ENCODE measurements around the gene COLEC11. TPM values are rescaled to one million over a fixed set of nuclear protein-coding genes. Genes with fewer than 3 reads are reported as not detected.
A peak's percentile ranks its signal among the peaks of the same experiment; 100 is the strongest.

COLEC11 gene
- not detected in 2 replicates for total RNA-seq (2014; rRNA removed; shearing (Covaris generic); ENCODE audit: low replicate concordance)

- Histone ChIP-seq H2AFZ (ENCODE audit: low read length) (no peak within 1 kb of the TSS), H3K9ac (ENCODE audit: low read length) (no peak within 1 kb of the TSS), H3K79me2 (ENCODE audit: low read length) (no peaks in the 10 kb centered on the region), H3K27ac (ENCODE audit: low read length) (no peak within 1 kb of the TSS), H3K4me1 (ENCODE audit: low read length) (no peaks in the 10 kb centered on the region), H3K9me2 (replicated peaks; ENCODE audit: insufficient read depth, low read length) (no peaks in the 10 kb centered on the region), H3K36me3 (ENCODE audit: insufficient read depth, low read length) (no peaks in the 10 kb centered on the region), H3K4me2 (ENCODE audit: low read depth, low read length, poor library complexity, severe bottlenecking) (no peak within 1 kb of the TSS), H3K9me3 (ENCODE audit: low read length) (no peaks in the 10 kb centered on the region), H3K27me3 (ENCODE audit: low read length) (no peaks in the 10 kb centered on the region), H3K4me3 (ENCODE audit: low read length) (no peak within 1 kb of the TSS), H4K20me1 (ENCODE audit: insufficient read depth, low read depth, low read length) (no peaks in the 10 kb centered on the region)
- DNase-seq: no peak
These were observed at the start of gene COLEC11 for GRCh38 chr2:3594493-3595281. COLEC11 (plus strand) TSS chr2:3595112; CDS start chr2:3604341, 9,229 bp downstream.

DNA sequence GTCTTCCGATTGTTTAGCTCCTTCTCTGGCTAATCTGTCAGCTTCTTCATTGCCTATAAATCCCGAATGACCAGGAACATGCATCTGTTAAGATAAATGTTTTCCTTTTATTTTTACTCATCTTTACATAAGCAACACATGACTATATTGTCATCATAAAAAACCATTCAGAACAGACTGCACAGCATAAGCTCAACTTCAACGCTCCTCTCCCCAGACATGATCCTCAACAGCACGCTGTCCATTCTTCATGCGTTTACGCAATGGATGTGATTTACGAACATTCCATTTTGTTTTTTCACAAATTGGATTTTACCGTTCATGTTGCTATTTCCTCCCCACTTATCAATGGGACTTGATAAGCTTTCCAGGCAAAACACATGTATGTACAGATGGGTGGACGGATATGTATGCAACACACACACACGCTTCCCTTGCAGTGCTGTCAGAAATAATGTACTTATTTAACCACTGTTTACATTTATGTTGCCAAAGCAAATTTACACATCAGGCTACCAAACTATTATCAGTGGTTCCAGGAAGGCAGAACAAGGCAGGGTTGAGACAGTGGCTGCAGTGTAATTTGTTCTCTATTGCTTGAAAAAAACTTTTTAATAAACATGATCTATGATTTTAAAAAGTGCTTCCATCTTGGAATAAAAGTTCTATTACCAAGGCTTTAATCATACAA lies 49.0 kb upstream of the COLEC11 start:
- no peak overlapping the region for H3K9ac ChIP-seq (ENCODE audit: low read length)
- no peaks in the 10 kb centered on the region for H4K20me1 ChIP-seq (ENCODE audit: insufficient read depth, low read depth, low read length)
- no peak overlapping the region for H3K4me3 ChIP-seq (ENCODE audit: low read length)
- H3K9me2 ChIP-seq (replicated peaks; ENCODE audit: insufficient read depth, low read length): no peaks in the 10 kb centered on the region
- no peak overlapping the region for H2AFZ ChIP-seq (ENCODE audit: low read length)
- no peaks in the 10 kb centered on the region for H3K9me3 ChIP-seq (ENCODE audit: low read length)
- H3K36me3 ChIP-seq (ENCODE audit: insufficient read depth, low read length): peaks cover 54% of the 10 kb centered on the region
- no peaks in the 10 kb centered on the region for H3K4me1 ChIP-seq (ENCODE audit: low read length)
- H3K27ac ChIP-seq (ENCODE audit: low read length): no peak overlapping the region
- no peak overlapping the region for H3K4me2 ChIP-seq (ENCODE audit: low read depth, low read length, poor library complexity, severe bottlenecking)
- DNase-seq: no peak
- H3K79me2 ChIP-seq (ENCODE audit: low read length): peaks cover 25% of the 10 kb centered on the region
- no peaks in the 10 kb centered on the region for H3K27me3 ChIP-seq (ENCODE audit: low read length)

GRCh38 chr2:3547915-3548314 lies 47.0 kb upstream of the COLEC11 start:
- H2AFZ ChIP-seq (ENCODE audit: low read length): no peak overlapping the region
- H3K27me3 ChIP-seq (ENCODE audit: low read length): no peaks in the 10 kb centered on the region
- no peak for DNase-seq
- H3K27ac ChIP-seq (ENCODE audit: low read length): no peak overlapping the region
- H3K4me3 ChIP-seq (ENCODE audit: low read length): no peak overlapping the region
- no peaks in the 10 kb centered on the region for H3K9me3 ChIP-seq (ENCODE audit: low read length)
- H4K20me1 ChIP-seq (ENCODE audit: insufficient read depth, low read depth, low read length): no peaks in the 10 kb centered on the region
- H3K36me3 ChIP-seq (ENCODE audit: insufficient read depth, low read length): peaks cover 54% of the 10 kb centered on the region
- H3K9me2 ChIP-seq (replicated peaks; ENCODE audit: insufficient read depth, low read length): no peaks in the 10 kb centered on the region
- H3K4me1 ChIP-seq (ENCODE audit: low read length): no peaks in the 10 kb centered on the region
- peaks cover 19% of the 10 kb centered on the region for H3K79me2 ChIP-seq (ENCODE audit: low read length)
- no peak overlapping the region for H3K9ac ChIP-seq (ENCODE audit: low read length)
- no peak overlapping the region for H3K4me2 ChIP-seq (ENCODE audit: low read depth, low read length, poor library complexity, severe bottlenecking)

DNA sequence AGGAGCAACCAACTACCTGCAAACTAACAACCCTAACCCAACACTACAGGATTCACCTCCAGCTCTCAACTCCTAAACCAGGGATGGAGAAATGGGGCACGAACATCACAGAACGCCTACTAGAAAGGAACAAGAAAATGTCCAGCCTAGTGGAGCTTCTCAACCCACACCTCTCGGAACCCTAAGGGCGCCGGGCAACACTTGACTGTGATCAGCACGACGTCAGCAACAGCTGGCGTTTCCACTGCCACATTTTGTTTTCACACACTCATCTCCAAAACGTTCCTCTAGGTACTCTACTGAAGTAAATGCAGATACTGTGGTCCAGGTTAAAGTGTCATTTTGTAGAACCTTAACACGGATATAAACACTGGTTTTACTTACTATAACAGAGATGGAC lies 41.0 kb upstream of the COLEC11 start:
- Histone ChIP-seq H4K20me1 (ENCODE audit: insufficient read depth, low read depth, low read length) (peaks cover 7% of the 10 kb centered on the region; the same call in 1 of the 2 replicates), H3K36me3 (ENCODE audit: insufficient read depth, low read length) (peaks cover 52% of the 10 kb centered on the region), H3K9me2 (replicated peaks; ENCODE audit: insufficient read depth, low read length) (no peaks in the 10 kb centered on the region)

DNA sequence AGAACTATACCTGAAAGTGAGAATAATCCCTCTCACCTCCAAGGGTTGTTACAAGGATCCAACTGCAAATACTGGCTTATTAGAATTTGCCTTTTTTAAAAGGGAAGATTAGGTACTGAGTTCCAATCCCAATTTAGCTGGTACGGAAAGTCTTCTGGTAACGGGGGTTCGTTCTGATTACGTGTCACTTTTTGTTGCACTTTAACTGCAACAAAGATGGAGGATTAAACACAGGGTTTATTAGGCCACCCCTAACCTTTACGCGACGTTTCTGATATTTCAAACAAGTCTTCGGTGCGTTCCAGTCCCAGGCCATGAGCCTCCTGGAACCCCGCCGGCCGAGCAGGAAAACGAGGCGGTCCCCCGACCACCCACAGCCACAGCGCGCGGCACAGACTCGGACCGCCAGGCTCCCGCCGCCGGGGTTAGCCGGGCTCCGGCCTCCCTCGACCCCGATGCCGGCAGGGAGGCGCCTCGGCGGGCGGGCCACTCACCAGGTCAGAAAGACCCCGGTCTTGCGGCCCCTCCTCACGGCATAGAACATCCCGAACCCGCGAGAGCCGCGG lies 37.2 kb upstream of the COLEC11 start:
- Histone ChIP-seq H2AFZ (ENCODE audit: low read length) (no peak overlapping the region), H3K4me3 (ENCODE audit: low read length) (peak overlapping the region; percentile 91), H3K9ac (ENCODE audit: low read length) (peak overlapping the region; percentile 94), H3K9me3 (ENCODE audit: low read length) (no peaks in the 10 kb centered on the region), H3K27me3 (ENCODE audit: low read length) (no peaks in the 10 kb centered on the region), H4K20me1 (ENCODE audit: insufficient read depth, low read depth, low read length) (peaks cover 7% of the 10 kb centered on the region; the same call in 1 of the 2 replicates), H3K4me1 (ENCODE audit: low read length) (peaks cover 23% of the 10 kb centered on the region), H3K27ac (ENCODE audit: low read length) (peak overlapping the region; percentile 50), H3K79me2 (ENCODE audit: low read length) (peaks cover 58% of the 10 kb centered on the region), H3K9me2 (replicated peaks; ENCODE audit: insufficient read depth, low read length) (no peaks in the 10 kb centered on the region), H3K4me2 (ENCODE audit: low read depth, low read length, poor library complexity, severe bottlenecking) (peak overlapping the region; percentile 100), H3K36me3 (ENCODE audit: insufficient read depth, low read length) (peaks cover 34% of the 10 kb centered on the region)
- DNase-seq: no peak

More for the DNA sequence above, 41.0 kb upstream of the COLEC11 start:
- H3K27me3 ChIP-seq (ENCODE audit: low read length): no peaks in the 10 kb centered on the region
- H3K4me2 ChIP-seq (ENCODE audit: low read depth, low read length, poor library complexity, severe bottlenecking): no peak overlapping the region
- no peak overlapping the region for H2AFZ ChIP-seq (ENCODE audit: low read length)
- H3K4me1 ChIP-seq (ENCODE audit: low read length): peaks cover 16% of the 10 kb centered on the region
- no peak overlapping the region for H3K4me3 ChIP-seq (ENCODE audit: low read length)
- no peak overlapping the region for H3K27ac ChIP-seq (ENCODE audit: low read length)
- H3K79me2 ChIP-seq (ENCODE audit: low read length): peaks cover 52% of the 10 kb centered on the region
- no peak for DNase-seq
- H3K9me3 ChIP-seq (ENCODE audit: low read length): no peaks in the 10 kb centered on the region
- no peak overlapping the region for H3K9ac ChIP-seq (ENCODE audit: low read length)

GRCh38 chr2:3558205-3559014 lies 36.5 kb upstream of the COLEC11 start, which contains the start of gene RNASEH1:
RNASEH1 (minus strand) TSS chr2:3558333; CDS start chr2:3558260, 73 bp downstream.
- peak within 1 kb of the TSS; percentile 100 for H3K4me2 ChIP-seq (ENCODE audit: low read depth, low read length, poor library complexity, severe bottlenecking)
- H3K36me3 ChIP-seq (ENCODE audit: insufficient read depth, low read length): peaks cover 34% of the 10 kb centered on the region
- H3K79me2 ChIP-seq (ENCODE audit: low read length): peaks cover 58% of the 10 kb centered on the region
- H2AFZ ChIP-seq (ENCODE audit: low read length): peak within 1 kb of the TSS; percentile 83
- no peaks in the 10 kb centered on the region for H3K9me3 ChIP-seq (ENCODE audit: low read length)
- H3K9me2 ChIP-seq (replicated peaks; ENCODE audit: insufficient read depth, low read length): no peaks in the 10 kb centered on the region
- no peaks in the 10 kb centered on the region for H3K27me3 ChIP-seq (ENCODE audit: low read length)
- peak within 1 kb of the TSS; percentile 94 for H3K9ac ChIP-seq (ENCODE audit: low read length)
- peaks cover 7% of the 10 kb centered on the region; the same call in 1 of the 2 replicates for H4K20me1 ChIP-seq (ENCODE audit: insufficient read depth, low read depth, low read length)
- peak within 1 kb of the TSS; percentile 91 for H3K4me3 ChIP-seq (ENCODE audit: low read length)
- DNase-seq: peak; percentile 100
- H3K27ac ChIP-seq (ENCODE audit: low read length): peak within 1 kb of the TSS; percentile 88
- H3K4me1 ChIP-seq (ENCODE audit: low read length): peaks cover 29% of the 10 kb centered on the region

- Histone ChIP-seq H3K9me3 (ENCODE audit: low read length) (no peaks in the 10 kb centered on the region), H3K36me3 (ENCODE audit: insufficient read depth, low read length) (no peaks in the 10 kb centered on the region), H3K27ac (ENCODE audit: low read length) (no peak overlapping the region), H3K4me2 (ENCODE audit: low read depth, low read length, poor library complexity, severe bottlenecking) (peak overlapping the region; percentile 2), H3K9ac (ENCODE audit: low read length) (no peak overlapping the region), H4K20me1 (ENCODE audit: insufficient read depth, low read depth, low read length) (no peaks in the 10 kb centered on the region), H3K27me3 (ENCODE audit: low read length) (no peaks in the 10 kb centered on the region), H3K9me2 (replicated peaks; ENCODE audit: insufficient read depth, low read length) (no peaks in the 10 kb centered on the region), H3K4me3 (ENCODE audit: low read length) (no peak overlapping the region), H2AFZ (ENCODE audit: low read length) (no peak overlapping the region), H3K4me1 (ENCODE audit: low read length) (peaks cover 21% of the 10 kb centered on the region), H3K79me2 (ENCODE audit: low read length) (peaks cover 10% of the 10 kb centered on the region)
- no peak for DNase-seq
These were observed 31.4 kb upstream of the COLEC11 start for GRCh38 chr2:3563521-3563976.
